ENCODE data around the gene BFSP1.

The BFSP1 gene

DNA sequence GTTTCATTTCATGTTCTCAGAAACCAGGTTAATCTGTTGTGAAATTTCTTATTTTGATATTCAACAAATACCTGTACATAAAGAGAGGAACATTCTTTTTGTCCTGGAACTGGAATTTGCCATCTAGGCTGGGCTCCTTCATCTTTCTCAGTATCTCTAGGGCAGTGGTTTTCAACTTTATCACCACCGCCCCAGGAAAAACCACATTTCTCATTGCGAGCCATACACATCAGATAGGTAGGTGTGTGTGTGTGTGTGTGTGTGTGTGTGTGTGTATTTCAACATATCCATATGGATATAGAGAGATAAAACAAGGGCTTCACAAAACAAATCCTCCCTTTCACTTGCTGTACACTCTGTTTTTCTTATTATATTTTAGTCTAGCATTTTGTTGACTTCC, 24.1 kb downstream of the BFSP1 start:
- Histone ChIP-seq H3K9me3 (ENCODE audit: low read length) (no peaks in the 10 kb centered on the region), H2AFZ (ENCODE audit: low read depth, low read length) (no peak overlapping the region), H3K36me3 (ENCODE audit: insufficient read depth, low read length) (no peaks in the 10 kb centered on the region), H3K4me3 (ENCODE audit: low read length) (no peak overlapping the region), H3K4me1 (ENCODE audit: insufficient read depth, low read length) (peaks cover 2% of the 10 kb centered on the region), H3K27me3 (ENCODE audit: insufficient read depth, low read length) (peaks cover 22% of the 10 kb centered on the region)

DNA sequence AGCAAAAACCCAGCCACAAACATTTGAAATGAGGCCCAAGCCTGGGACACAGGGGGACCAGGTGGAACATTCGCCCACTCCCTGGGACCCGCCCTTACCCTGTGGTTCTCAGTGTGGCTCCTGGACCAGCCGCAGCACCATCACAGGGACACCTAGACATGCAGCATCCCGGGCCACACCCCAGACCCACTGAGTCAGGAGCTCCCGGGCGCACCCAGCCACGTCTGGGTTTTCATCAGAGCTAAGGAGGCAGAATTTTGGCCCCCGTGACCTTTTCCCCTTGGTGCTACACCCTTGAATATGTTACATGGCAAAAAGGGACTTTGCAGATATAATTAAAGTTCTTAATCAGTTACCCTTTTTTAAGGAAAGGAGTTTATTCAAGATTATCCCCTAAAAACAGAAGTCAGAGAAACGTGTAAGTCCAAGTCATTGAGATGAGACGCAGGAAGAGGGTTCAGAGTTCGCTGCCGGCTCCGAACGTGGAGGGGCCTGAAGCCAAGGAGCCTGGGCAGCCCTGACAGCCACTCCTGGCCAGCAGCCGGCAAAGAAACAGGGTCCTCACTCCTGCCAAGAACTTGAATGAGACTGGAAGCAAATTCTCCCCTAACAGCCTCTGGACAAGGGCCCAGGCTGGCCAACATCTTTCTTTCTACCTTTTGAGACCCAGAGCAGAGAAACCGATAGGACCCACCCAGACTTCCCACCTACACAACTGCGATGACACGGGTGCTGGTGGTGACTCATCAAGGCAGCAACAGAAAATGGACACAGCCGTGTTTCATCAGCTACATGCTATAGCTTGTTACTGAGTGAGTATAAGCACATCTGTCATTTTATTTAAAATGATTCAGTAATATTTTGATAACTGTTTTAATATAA, 25.3 kb downstream of the BFSP1 start:
- peaks cover 22% of the 10 kb centered on the region for H3K27me3 ChIP-seq (ENCODE audit: insufficient read depth, low read length)
- H3K4me3 ChIP-seq (ENCODE audit: low read length), result no peak overlapping the region
- no peaks in the 10 kb centered on the region for H3K36me3 ChIP-seq (ENCODE audit: insufficient read depth, low read length)
- no peak overlapping the region for H2AFZ ChIP-seq (ENCODE audit: low read depth, low read length)
- no peaks in the 10 kb centered on the region for H3K9me3 ChIP-seq (ENCODE audit: low read length)
- H3K4me1 ChIP-seq (ENCODE audit: insufficient read depth, low read length), result peaks cover 2% of the 10 kb centered on the region

DNA sequence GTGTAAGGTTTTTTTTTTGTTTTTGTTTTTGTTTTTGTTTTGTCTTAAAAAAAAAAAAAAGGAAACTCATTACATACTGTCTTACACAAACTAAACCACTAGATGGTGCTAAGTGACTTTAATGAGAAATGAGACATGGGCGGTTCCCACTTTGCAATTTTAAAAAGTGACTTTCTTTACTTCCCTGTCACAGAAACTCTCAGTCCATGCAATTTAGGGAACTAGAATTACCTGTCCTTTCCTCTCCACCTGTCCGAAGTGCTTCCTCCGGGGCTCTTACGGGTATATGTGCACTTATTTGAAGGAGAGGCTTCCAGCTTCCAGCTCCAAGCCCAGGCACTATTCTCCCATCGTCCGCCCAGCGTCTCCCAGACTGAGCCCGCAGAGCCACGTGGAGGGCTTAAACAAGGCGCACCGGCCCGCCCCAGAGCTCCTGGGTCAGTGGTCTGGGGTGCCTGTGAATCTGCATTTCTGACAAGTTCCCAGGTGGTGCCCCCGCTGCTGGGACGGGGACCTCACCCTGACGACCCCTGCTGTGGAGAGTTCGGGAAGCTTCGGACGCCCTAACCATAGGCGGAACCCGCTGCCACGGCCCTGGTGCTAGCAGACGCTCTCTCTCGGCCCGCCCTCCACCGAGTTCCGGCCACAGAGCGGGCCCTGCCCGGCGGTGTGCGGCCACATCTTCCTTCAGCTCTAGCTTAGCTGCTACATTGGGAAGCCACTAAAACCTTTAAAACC, 26.1 kb downstream of the BFSP1 start:
- Histone ChIP-seq H3K9me3 (ENCODE audit: low read length) (no peaks in the 10 kb centered on the region), H3K4me3 (ENCODE audit: low read length) (no peak overlapping the region), H3K27me3 (ENCODE audit: insufficient read depth, low read length) (peaks cover 22% of the 10 kb centered on the region), H3K36me3 (ENCODE audit: insufficient read depth, low read length) (no peaks in the 10 kb centered on the region), H2AFZ (ENCODE audit: low read depth, low read length) (no peak overlapping the region), H3K4me1 (ENCODE audit: insufficient read depth, low read length) (peaks cover 2% of the 10 kb centered on the region)

DNA sequence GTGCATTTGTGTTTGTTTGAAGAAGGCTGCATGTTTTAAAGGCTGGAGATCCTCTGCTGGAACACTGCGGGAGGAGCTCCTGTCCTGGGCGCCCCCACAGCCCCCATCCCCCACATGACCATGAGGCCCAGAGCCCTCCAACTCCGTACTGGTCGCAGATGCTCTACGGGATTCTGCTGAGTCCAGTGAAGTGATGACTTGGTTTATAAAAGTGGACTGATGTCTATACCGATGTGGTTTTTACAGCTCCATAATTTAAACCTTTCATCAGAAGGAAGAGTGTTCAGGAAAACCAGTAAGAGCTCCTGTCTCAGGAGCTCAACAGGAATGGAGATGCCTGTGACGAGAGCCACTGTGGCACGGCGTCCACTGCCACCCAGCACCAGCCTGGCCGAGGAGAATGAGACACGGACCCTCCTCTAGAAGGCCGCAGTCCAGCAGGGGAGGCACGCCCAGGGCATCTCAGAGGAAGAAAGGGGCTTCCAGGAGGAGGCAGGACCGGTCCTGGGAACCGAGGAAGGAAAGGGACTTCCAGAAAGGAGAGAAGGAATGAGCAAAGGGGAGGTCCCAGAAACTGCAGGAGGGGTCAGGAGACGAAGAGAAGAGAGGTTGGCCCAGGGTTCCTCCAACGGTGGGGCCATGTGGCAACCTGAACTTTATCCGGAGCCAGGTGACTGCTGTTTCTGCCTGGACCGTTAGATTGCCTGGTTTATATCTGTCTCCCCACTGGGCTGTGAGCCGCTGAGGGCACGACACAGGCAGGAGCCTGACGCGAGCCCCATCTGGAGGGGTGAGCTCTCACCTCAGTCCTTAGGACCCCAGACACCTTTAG, 26.9 kb downstream of the BFSP1 start:
- H3K27me3 ChIP-seq (ENCODE audit: insufficient read depth, low read length), result peaks cover 22% of the 10 kb centered on the region
- peaks cover 2% of the 10 kb centered on the region for H3K4me1 ChIP-seq (ENCODE audit: insufficient read depth, low read length)
- H3K4me3 ChIP-seq (ENCODE audit: low read length), result no peak overlapping the region
- no peaks in the 10 kb centered on the region for H3K36me3 ChIP-seq (ENCODE audit: insufficient read depth, low read length)
- H2AFZ ChIP-seq (ENCODE audit: low read depth, low read length), result no peak overlapping the region
- no peaks in the 10 kb centered on the region for H3K9me3 ChIP-seq (ENCODE audit: low read length)

DNA sequence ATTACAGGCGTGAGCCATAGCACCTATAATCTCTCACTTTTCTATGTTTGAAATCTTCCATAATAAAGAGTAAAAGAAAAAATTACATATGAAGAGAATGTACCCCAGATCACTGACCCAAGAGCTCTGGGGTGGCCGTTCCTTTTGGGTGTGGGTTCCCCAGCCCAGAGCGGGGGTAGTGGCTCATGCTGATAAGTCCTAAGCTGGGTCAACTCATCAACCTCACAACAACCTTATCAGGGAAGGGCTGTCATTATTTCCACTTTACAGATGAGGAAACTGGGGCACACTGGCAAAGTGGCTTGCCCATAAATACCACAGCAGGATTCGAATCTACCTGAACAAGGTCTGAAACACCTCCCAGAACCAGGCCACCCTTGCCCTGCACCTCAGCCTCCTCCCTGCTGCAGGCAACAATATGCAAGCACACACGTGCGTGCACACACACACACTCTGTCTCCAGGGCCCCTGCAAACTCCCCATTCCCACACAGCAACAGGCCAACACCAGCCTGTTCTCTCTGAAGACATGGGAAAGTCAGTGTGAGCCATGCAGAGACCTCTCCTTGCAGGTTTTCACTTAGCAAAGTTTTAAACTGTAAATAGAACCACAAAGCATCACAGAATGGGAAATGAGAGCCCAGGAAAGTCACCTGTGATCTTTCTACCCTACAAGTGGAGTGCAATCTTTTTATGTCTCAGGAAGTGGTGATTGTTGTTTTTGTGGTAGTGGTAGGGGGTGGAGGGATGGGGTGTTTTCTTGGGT, 27.7 kb downstream of the BFSP1 start:
- Histone ChIP-seq H3K4me3 (ENCODE audit: low read length) (no peak overlapping the region), H3K9me3 (ENCODE audit: low read length) (no peaks in the 10 kb centered on the region), H3K36me3 (ENCODE audit: insufficient read depth, low read length) (no peaks in the 10 kb centered on the region), H3K27me3 (ENCODE audit: insufficient read depth, low read length) (peaks cover 16% of the 10 kb centered on the region), H3K4me1 (ENCODE audit: insufficient read depth, low read length) (peaks cover 2% of the 10 kb centered on the region), H2AFZ (ENCODE audit: low read depth, low read length) (no peak overlapping the region)

DNA sequence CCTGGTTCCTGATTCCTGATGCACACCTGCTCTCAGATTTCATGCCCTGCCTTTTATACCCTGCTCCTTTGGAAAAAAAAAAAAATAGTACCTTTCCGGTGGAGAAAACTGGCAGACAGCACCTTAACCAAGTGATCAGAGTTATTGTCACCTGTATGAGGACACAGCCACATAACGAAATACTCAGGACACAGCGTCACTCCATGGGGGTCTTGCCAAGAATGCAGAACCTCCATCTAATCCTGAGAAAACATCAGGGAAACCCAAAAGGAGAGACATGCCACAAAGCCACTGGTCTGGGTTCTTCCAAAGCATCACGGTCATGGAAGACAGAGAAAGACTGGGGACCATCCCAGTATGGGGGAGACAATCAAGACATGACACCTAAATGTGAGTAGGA, 29.1 kb downstream of the BFSP1 start:
- H3K27me3 ChIP-seq (ENCODE audit: insufficient read depth, low read length), result peaks cover 11% of the 10 kb centered on the region
- no peak overlapping the region for H2AFZ ChIP-seq (ENCODE audit: low read depth, low read length)
- H3K9me3 ChIP-seq (ENCODE audit: low read length), result no peaks in the 10 kb centered on the region
- H3K4me3 ChIP-seq (ENCODE audit: low read length), result no peak overlapping the region
- peaks cover 2% of the 10 kb centered on the region for H3K4me1 ChIP-seq (ENCODE audit: insufficient read depth, low read length)
- no peaks in the 10 kb centered on the region for H3K36me3 ChIP-seq (ENCODE audit: insufficient read depth, low read length)

DNA sequence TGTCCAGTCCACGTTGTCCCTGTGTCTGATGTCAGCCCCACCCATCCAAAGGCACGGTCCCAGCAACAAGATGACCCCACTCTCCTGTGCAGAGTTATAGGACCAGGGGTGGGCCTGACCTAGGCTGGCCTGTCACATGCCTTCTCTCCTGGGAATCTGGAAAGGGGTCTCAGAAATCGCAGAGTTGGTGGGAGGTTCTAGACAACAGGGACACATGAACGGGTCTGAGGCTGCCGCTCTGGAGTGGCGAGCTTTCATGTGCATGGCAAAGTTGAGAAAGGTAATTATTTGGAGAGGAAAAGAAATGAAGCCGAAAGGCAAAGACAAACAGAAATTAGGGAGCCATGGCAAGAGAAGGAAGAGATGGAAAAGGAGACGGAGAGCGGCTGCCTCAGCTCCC, 29.5 kb downstream of the BFSP1 start:
- H3K27me3 ChIP-seq (ENCODE audit: insufficient read depth, low read length), result peaks cover 11% of the 10 kb centered on the region
- no peaks in the 10 kb centered on the region for H3K36me3 ChIP-seq (ENCODE audit: insufficient read depth, low read length)
- no peak overlapping the region for H2AFZ ChIP-seq (ENCODE audit: low read depth, low read length)
- H3K4me3 ChIP-seq (ENCODE audit: low read length), result no peak overlapping the region
- peaks cover 2% of the 10 kb centered on the region for H3K4me1 ChIP-seq (ENCODE audit: insufficient read depth, low read length)
- no peaks in the 10 kb centered on the region for H3K9me3 ChIP-seq (ENCODE audit: low read length)

DNA sequence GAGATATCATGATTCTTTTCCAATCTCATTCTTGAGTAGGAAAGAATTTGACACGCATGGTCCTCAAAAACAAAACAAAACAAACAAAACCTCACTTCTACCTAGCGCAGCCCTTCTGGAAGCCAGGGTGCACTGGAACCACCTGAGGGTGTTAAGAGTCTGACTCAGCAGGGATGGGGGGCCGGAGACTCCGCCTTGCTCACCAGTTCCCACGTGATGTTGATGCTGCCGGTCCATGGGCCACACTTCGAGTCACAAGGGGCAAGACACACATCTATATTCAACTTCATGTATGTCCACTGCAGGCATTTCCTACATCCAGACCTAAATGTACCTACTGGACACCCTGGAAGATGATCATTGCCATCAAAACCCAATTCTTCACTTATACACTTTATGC, 30.4 kb downstream of the BFSP1 start:
- H3K4me3 ChIP-seq (ENCODE audit: low read length), result no peak overlapping the region
- H3K36me3 ChIP-seq (ENCODE audit: insufficient read depth, low read length), result no peaks in the 10 kb centered on the region
- no peak overlapping the region for H2AFZ ChIP-seq (ENCODE audit: low read depth, low read length)
- peaks cover 10% of the 10 kb centered on the region for H3K27me3 ChIP-seq (ENCODE audit: insufficient read depth, low read length)
- H3K9me3 ChIP-seq (ENCODE audit: low read length), result no peaks in the 10 kb centered on the region
- peaks cover 2% of the 10 kb centered on the region for H3K4me1 ChIP-seq (ENCODE audit: insufficient read depth, low read length)

DNA sequence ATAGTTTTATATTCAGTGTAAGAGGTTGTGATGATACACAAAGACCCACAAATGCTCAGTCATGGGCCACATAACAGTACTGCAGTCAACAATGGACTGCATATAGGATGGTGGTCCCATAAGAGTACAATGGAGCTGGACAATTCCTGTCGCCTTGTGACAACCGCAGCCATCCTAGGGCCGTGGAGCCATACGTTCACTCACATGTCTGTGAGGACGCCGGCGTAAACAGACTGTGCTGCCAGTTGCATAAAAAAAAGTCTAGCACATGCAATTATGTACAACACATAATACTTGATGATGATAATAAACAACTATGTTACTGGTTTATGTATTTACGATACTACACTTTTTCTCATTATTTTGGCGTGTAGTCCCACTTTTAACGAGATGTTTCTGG, 30.9 kb downstream of the BFSP1 start:
- Histone ChIP-seq H3K36me3 (ENCODE audit: insufficient read depth, low read length) (no peaks in the 10 kb centered on the region), H3K27me3 (ENCODE audit: insufficient read depth, low read length) (peaks cover 8% of the 10 kb centered on the region), H3K9me3 (ENCODE audit: low read length) (no peaks in the 10 kb centered on the region), H2AFZ (ENCODE audit: low read depth, low read length) (no peak overlapping the region), H3K4me3 (ENCODE audit: low read length) (no peak overlapping the region), H3K4me1 (ENCODE audit: insufficient read depth, low read length) (peaks cover 2% of the 10 kb centered on the region)

DNA sequence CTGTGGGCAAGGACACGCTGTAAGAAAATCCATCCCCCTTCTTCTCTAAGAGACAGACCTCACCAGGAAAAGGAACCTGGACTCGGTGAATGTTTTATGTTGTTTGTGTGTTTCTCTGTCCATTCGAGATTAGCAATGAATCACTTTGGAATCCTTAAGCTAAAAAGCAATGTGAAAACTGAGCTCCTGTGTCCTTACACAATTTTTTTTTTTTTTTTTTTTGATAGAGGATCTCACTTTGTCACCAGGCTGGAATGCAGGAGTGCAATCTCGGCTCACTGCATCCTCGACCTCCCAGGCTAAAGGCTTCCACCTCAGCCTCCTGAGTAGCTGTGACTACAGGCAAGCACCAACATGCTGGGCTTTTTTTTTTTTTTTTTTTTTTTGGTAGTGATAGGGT, 32.1 kb downstream of the BFSP1 start:
- Histone ChIP-seq H3K27me3 (ENCODE audit: insufficient read depth, low read length) (peaks cover 8% of the 10 kb centered on the region), H3K4me3 (ENCODE audit: low read length) (no peak overlapping the region), H3K36me3 (ENCODE audit: insufficient read depth, low read length) (no peaks in the 10 kb centered on the region), H3K4me1 (ENCODE audit: insufficient read depth, low read length) (no peaks in the 10 kb centered on the region), H3K9me3 (ENCODE audit: low read length) (no peaks in the 10 kb centered on the region), H2AFZ (ENCODE audit: low read depth, low read length) (no peak overlapping the region)

DNA sequence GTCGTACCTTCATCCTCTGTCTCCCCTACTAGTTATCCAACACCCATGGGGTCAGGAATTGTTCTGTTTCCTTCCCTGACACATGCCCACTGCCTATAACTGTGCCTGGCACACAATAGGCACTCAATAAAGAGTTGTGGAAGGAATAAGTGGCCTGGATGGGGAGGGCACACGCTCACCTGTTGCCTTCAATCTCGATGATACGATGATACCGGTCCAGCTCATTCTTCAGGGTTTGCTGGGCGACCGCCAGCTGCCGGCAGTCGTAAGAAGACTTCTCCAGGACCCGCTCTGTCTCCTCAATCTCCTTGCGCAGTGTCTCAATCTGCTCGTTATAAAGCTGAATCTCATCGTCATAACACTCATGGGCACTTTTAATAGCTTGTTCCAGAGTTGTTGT, 32.5 kb downstream of the BFSP1 start:
- no peak overlapping the region for H2AFZ ChIP-seq (ENCODE audit: low read depth, low read length)
- peaks cover 7% of the 10 kb centered on the region for H3K27me3 ChIP-seq (ENCODE audit: insufficient read depth, low read length)
- no peaks in the 10 kb centered on the region for H3K9me3 ChIP-seq (ENCODE audit: low read length)
- H3K36me3 ChIP-seq (ENCODE audit: insufficient read depth, low read length), result no peaks in the 10 kb centered on the region
- no peaks in the 10 kb centered on the region for H3K4me1 ChIP-seq (ENCODE audit: insufficient read depth, low read length)
- H3K4me3 ChIP-seq (ENCODE audit: low read length), result no peak overlapping the region

DNA sequence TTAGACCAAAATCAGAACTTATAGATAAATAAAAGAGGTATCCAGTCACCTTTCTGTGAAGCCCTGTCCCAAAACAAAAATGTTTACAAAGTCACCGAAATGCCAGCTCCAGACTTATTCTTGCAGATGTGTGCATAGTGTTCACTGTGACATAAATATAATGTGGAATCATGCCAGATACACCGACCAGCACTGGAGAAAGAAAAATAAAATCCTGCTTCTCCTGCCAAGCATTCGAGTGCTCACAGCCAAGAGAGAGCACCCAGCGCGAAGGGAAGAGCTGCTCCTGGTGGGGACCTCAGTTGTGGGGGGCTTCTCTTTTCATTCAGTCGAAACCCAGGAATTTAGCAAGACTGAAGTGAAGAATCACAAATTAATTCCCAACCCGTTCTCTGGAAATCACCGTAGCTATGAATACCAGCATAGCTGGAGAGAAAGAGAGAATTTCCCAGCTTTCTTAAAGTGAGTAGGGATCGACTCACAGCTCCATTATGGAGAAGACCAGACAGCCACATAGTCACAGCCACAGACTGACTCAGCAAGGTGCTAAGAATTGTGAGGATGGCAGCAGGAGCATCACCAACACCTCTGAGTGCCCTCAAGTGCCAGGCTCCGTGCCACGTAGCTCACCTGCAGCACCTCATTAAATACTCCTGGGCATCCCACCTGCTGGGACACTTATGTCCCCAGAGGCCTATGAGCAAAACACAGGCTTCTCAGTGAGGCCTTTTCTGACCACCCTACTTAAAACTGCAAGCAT, 33.2 kb downstream of the BFSP1 start:
- no peak overlapping the region for H3K4me3 ChIP-seq (ENCODE audit: low read length)

More for the DNA sequence above, 33.2 kb downstream of the BFSP1 start:
- Histone ChIP-seq H2AFZ (ENCODE audit: low read depth, low read length) (no peak overlapping the region), H3K4me1 (ENCODE audit: insufficient read depth, low read length) (no peaks in the 10 kb centered on the region), H3K27me3 (ENCODE audit: insufficient read depth, low read length) (peaks cover 3% of the 10 kb centered on the region), H3K9me3 (ENCODE audit: low read length) (no peaks in the 10 kb centered on the region), H3K36me3 (ENCODE audit: insufficient read depth, low read length) (no peaks in the 10 kb centered on the region)
